Kidney (tissue), 14 donors: ENCODE results near the gene MAPT. TPM values are rescaled to one million over a fixed set of nuclear protein-coding genes. Genes with fewer than 3 reads are reported as not detected.

ENCODE experiments used
- DNase-seq, 5 donors: peaks; one replicate each; pipeline ENCODE4 v3.0.0-alpha.2; 2013 to 2020
- FAIRE-seq: peaks from 2 replicates; lab custom pipeline; 2012; peaks lifted over from hg19 to GRCh38; lab: Jason Lieb, UNC
- H3K27ac ChIP-seq, 2 donors: one replicate each; pipeline ENCODE4 v1.7.0; 2013; ENCODE audit warnings: low read depth in 2 of 2, low read length in 2 of 2, inconsistent platforms in 1 of 2
- H3K27me3 ChIP-seq: one replicate; pipeline ENCODE4 v1.7.1; 2013; ENCODE audit warnings: low read length, inconsistent platforms; ENCODE audit not compliant: control insufficient read depth, insufficient read depth
- H3K36me3 ChIP-seq, 3 donors: one replicate each; pipeline versions ENCODE4 v1.7.0 to v1.7.1; 2013; ENCODE audit warnings: low read length in 3 of 3, control low read depth in 1 of 3, inconsistent platforms in 1 of 3; ENCODE audit not compliant: insufficient read depth in 3 of 3, control insufficient read depth in 2 of 3
- H3K4me1 ChIP-seq, 3 donors: one replicate each; pipeline versions ENCODE4 v1.7.0 to v1.7.1; 2013; ENCODE audit warnings: low read length in 3 of 3, inconsistent platforms in 1 of 3, low read depth in 1 of 3; ENCODE audit not compliant: control insufficient read depth in 2 of 3, insufficient read depth in 2 of 3
- H3K4me3 ChIP-seq, 3 donors: one replicate each; pipeline versions ENCODE4 v1.7.0 to v1.8.1; 2013; ENCODE audit warnings: low read length in 3 of 3, control low read depth in 1 of 3, inconsistent platforms in 1 of 3
- H3K9ac ChIP-seq, 3 donors: one replicate each; pipeline versions ENCODE4 v1.7.0 to v1.7.1; 2013; ENCODE audit warnings: low read length in 3 of 3, control low read depth in 1 of 3, inconsistent platforms in 1 of 3
- H3K9me3 ChIP-seq, 3 donors: one replicate each; pipeline versions ENCODE4 v1.7.0 to v1.7.1; 2013; ENCODE audit warnings: low read length in 3 of 3, control low read depth in 1 of 3, inconsistent platforms in 1 of 3; ENCODE audit not compliant: control insufficient read depth in 2 of 3, insufficient read depth in 1 of 3
- intact Hi-C: fragments of 100-400 bp; cut with DNase I; formaldehyde crosslinking; loops from one replicate; pipeline ENCODE4 v1.11.1; 2022
- polyA plus RNA-seq: library from polyadenylated mRNA; stranded (reverse); fragments of 350-450 nt; fragmentation: Illumina TruSeq; extraction: RNeasy Lipid Tissue Mini Kit (QIAGEN cat#74804); gene quantifications from one replicate; pipeline ENCODE4 v1.2.3, GENCODE V29; 2014; ENCODE audit warnings: low read depth, low replicate concordance; ENCODE audit not compliant: insufficient read depth
- total RNA-seq: library from RNA; stranded (reverse); fragmentation: NEBNext Ultra II Directional; extraction: Animal tissue kit (Norgen Biotek cat#: 25700); gene quantifications from one replicate; pipeline ENCODE4 v1.2.1, GENCODE V29; 2021
- TF ChIP-seq, protein P1 (sequence below): IDR thresholded peaks from 3 replicates; pipeline ENCODE4 v1.5.1; 2012; ENCODE audit warnings: mild to moderate bottlenecking, moderate library complexity, borderline replicate concordance; ENCODE audit not compliant: insufficient read depth; ENCODE audit errors: extremely low read depth
- donor health status: control.
- donor health status: control.
- donor health status: control.
- donor health status: control.
- donor health status: control.
- donor health status: DM: yes; HTN: yes; CAD: no.
- donor health status: Normal renal cell carcinoma (clear cell type).

MAPT gene
- total and polyA plus RNA-seq, 2 donors from 2014 or later, result 2.9 to 15.4 TPM

GRCh38 chr17:45895969-45896785 is 1.8 kb downstream of the MAPT start:
- TF ChIP-seq, protein P1, sequence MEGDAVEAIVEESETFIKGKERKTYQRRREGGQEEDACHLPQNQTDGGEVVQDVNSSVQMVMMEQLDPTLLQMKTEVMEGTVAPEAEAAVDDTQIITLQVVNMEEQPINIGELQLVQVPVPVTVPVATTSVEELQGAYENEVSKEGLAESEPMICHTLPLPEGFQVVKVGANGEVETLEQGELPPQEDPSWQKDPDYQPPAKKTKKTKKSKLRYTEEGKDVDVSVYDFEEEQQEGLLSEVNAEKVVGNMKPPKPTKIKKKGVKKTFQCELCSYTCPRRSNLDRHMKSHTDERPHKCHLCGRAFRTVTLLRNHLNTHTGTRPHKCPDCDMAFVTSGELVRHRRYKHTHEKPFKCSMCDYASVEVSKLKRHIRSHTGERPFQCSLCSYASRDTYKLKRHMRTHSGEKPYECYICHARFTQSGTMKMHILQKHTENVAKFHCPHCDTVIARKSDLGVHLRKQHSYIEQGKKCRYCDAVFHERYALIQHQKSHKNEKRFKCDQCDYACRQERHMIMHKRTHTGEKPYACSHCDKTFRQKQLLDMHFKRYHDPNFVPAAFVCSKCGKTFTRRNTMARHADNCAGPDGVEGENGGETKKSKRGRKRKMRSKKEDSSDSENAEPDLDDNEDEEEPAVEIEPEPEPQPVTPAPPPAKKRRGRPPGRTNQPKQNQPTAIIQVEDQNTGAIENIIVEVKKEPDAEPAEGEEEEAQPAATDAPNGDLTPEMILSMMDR, result no peak
- no peaks in the 10 kb centered on the region for H3K9me3 ChIP-seq
- intact Hi-C loops, result no loop called here
- no peaks in the 10 kb centered on the region for H3K36me3 ChIP-seq
- H3K9ac ChIP-seq, result no peak overlapping the region
- H3K4me1 ChIP-seq, result peaks cover 0 to 14% (median 0%) of the 10 kb centered on the region in 3 donors
- DNase-seq (peak in 3 of 5 donors; percentile 22 to 69 (median 27)), FAIRE-seq (no peak)
- peak overlapping the region in 2 of 3 donors; percentile 55 to 75 for H3K4me3 ChIP-seq
- H3K27ac ChIP-seq, result no peak overlapping the region
- H3K27me3 ChIP-seq, result peaks cover 10% of the 10 kb centered on the region

DNA sequence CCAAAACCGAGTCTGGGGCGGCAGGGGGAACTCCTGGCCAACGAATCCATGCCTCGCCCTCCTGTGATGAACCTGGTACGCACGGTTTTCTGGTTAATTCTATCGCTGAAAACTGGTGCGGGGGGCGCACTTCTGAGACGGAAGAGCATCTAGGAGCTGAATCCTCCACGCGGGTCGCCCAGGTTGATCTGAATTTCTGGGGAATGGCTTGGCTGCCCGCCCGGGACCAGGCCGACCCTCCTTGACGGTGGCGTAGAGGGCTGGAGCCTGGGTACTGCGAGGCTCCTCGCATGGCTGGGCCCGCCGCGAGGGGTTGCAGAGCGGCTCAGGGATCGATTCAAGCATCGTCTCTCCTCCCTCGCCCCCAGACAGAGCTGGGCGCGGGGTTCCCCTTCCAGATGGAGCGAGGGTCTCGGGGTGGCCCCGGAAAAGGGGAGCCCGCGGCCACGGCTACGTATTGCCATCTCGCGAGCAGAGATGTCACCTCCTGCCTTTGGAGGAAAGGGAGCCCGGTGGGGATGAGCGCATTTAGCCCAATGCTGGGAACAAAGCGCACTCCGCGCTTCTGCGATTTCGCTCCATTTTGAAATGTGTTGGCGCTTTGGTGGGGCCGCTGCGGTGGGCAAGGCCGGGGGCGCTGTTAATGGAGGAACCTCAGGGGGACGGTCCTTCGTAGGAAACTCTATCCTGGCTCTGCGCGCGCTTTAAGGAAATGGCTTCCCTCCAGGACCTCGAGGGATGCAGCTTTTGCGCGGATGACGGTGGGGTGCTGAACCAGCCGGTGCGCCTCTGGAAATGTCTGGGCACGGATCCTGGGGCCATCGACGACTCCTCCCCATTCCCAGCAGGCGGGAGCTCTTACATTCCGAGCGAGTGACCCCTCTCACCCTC is 2.7 kb downstream of the MAPT start:
- Histone ChIP-seq H3K4me1 (peaks cover 0 to 14% (median 0%) of the 10 kb centered on the region in 3 donors), H3K4me3 (no peak overlapping the region), H3K9me3 (no peaks in the 10 kb centered on the region), H3K27me3 (peaks cover 10% of the 10 kb centered on the region), H3K9ac (no peak overlapping the region), H3K27ac (no peak overlapping the region), H3K36me3 (no peaks in the 10 kb centered on the region)
- intact Hi-C loops, result no loop called here
- no peak for FAIRE-seq
- TF ChIP-seq, protein P1, result no peak
- peak in 4 of 5 donors; percentile 44 to 66 (median 56) for DNase-seq

DNA sequence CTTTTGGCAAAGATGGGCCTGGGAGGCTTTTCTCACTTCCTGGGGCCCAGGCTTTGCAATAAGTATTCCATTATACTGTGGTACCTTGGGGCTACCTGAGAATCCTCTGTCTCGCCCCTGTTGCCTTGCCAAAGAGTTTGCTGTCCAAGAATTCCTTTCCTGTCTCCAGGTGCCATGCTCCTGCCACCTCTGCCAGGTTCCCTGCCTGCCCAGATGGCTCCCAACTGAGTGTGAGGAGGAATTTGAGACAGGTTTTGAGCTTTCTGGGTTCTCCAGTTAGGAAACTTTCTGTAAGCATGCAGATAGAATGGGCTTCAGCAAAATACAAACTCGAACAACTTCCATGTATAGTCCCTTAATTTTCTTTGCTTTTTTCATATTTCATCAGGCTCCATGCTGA is 5.8 kb downstream of the MAPT start:
- DNase-seq (no peak), FAIRE-seq (no peak)
- Histone ChIP-seq H3K9me3 (no peaks in the 10 kb centered on the region), H3K27ac (no peak overlapping the region), H3K4me3 (no peak overlapping the region), H3K9ac (no peak overlapping the region), H3K27me3 (peaks cover 10% of the 10 kb centered on the region), H3K36me3 (no peaks in the 10 kb centered on the region), H3K4me1 (peaks cover 0 to 11% (median 7%) of the 10 kb centered on the region in 3 donors)
- intact Hi-C loops, result no loop called here
- TF ChIP-seq, protein P1, result no peak
